Measurements from ENCODE around the gene TIRAP.

- TF ChIP-seq CTCF (IDR thresholded peaks at IDR 0.05) = no peak
- TF ChIP-seq POLR2A (IDR thresholded peaks at IDR 0.05) = no peak
These were observed 58.2 kb downstream of the TIRAP start for GRCh38 chr11:126340960-126341606.
